Neural cell (in vitro differentiated cells): ENCODE measurements around the gene ZCCHC14. TPM values are rescaled to one million over a fixed set of nuclear protein-coding genes. Genes with fewer than 3 reads are reported as not detected.

ENCODE experiments used
- H2AFZ ChIP-seq: fragments of 200-600, 300-800 bp; sonication (generic), shearing (Covaris generic); 2 replicates; pipeline ENCODE4 v1.6.0; 2014; ENCODE audit warnings: low read depth, mild to moderate bottlenecking, antibody characterized with exemption, low read length, moderate library complexity
- H3F3A ChIP-seq: fragments of 200-600 bp; shearing (Covaris generic); 2 replicates; pipeline ENCODE4 v1.6.1; 2016; ENCODE audit warnings: mild to moderate bottlenecking, moderate library complexity, mixed read lengths, antibody characterized with exemption, low read length; ENCODE audit not compliant: insufficient read depth, poor library complexity, severe bottlenecking
- H3K27ac ChIP-seq: fragments of 200-600, 300-800 bp; sonication (generic), shearing (Covaris generic); 2 replicates; pipeline ENCODE4 v1.5.1; 2014; ENCODE audit warnings: mild to moderate bottlenecking, low read length, moderate library complexity
- H3K27me3 ChIP-seq: fragments of 300-800, 200-600 bp; sonication (generic), shearing (Covaris generic); 2 replicates; pipeline ENCODE4 v1.6.0; 2014; ENCODE audit warnings: mild to moderate bottlenecking, low read depth, low read length, moderate library complexity; ENCODE audit not compliant: insufficient read depth
- H3K36me3 ChIP-seq: fragments of 300-800, 200-600 bp; sonication (generic), shearing (Covaris generic); 2 replicates; pipeline ENCODE4 v1.5.1; 2014; ENCODE audit warnings: mild to moderate bottlenecking, antibody characterized with exemption, low read length, moderate library complexity; ENCODE audit not compliant: insufficient read depth
- H3K4me2 ChIP-seq: fragments of 300-800, 200-600 bp; sonication (generic), shearing (Covaris generic); 2 replicates; pipeline ENCODE4 v1.6.0; 2014; ENCODE audit warnings: mild to moderate bottlenecking, low read length
- H3K4me3 ChIP-seq: fragments of 300-800, 200-600 bp; sonication (generic), shearing (Covaris generic); 2 replicates; pipeline ENCODE4 v1.5.1; 2014; ENCODE audit warnings: mild to moderate bottlenecking, low read length, moderate library complexity
- H3K79me2 ChIP-seq: fragments of 200-600 bp; shearing (Covaris generic); replicated peaks from 2 replicates; pipeline ENCODE4 v1.6.0; 2014; ENCODE audit warnings: mild to moderate bottlenecking, low read length, moderate library complexity; ENCODE audit not compliant: insufficient read depth
- H3K9ac ChIP-seq: fragments of 300-800, 200-600 bp; sonication (generic), shearing (Covaris generic); 2 replicates; pipeline ENCODE4 v1.6.1; 2016; ENCODE audit warnings: mild to moderate bottlenecking, low read length, mixed read lengths
- H3K9me2 ChIP-seq: fragments of 200-600 bp; shearing (Covaris generic); 2 replicates; pipeline ENCODE4 v1.6.1; 2016; ENCODE audit warnings: mild to moderate bottlenecking, low read length, mixed read lengths; ENCODE audit not compliant: insufficient read depth
- H3K9me3 ChIP-seq: fragments of 200-600, 300-800 bp; sonication (generic), shearing (Covaris generic); 2 replicates; pipeline ENCODE4 v1.6.1; 2016; ENCODE audit warnings: mild to moderate bottlenecking, mixed run types, low read length, moderate library complexity, mixed read lengths
- H4K20me1 ChIP-seq: fragments of 200-600 bp; shearing (Covaris generic); 2 replicates; pipeline ENCODE4 v1.6.1; 2016; ENCODE audit warnings: mild to moderate bottlenecking, mixed run types; ENCODE audit not compliant: insufficient read depth
- CTCF ChIP-seq: fragments of 450-650 bp; IDR thresholded peaks from 2 replicates; pipeline ENCODE4 v1.5.1; 2014; ENCODE audit warnings: antibody characterized with exemption, mild to moderate bottlenecking, moderate library complexity; ENCODE audit not compliant: poor library complexity, severe bottlenecking
- EP300 ChIP-seq: fragments of 450-650 bp; conservative IDR thresholded peaks from 2 replicates; pipeline ENCODE4 v1.6.1; 2014; ENCODE audit warnings: antibody characterized with exemption, mild to moderate bottlenecking, moderate library complexity; ENCODE audit not compliant: poor library complexity, severe bottlenecking
- EZH2 ChIP-seq: fragments of 200-600, 300-800 bp; shearing (Covaris generic), sonication (generic); IDR thresholded peaks from 2 replicates; pipeline ENCODE4 v1.6.1; 2014; ENCODE audit warnings: antibody characterized with exemption, low read length, borderline replicate concordance, mild to moderate bottlenecking; ENCODE audit not compliant: insufficient read depth, poor library complexity, severe bottlenecking
- MXI1 ChIP-seq: fragments of 450-650 bp; conservative IDR thresholded peaks from 2 replicates; pipeline ENCODE4 v1.6.1; 2014; ENCODE audit warnings: antibody characterized with exemption, mild to moderate bottlenecking; ENCODE audit not compliant: poor library complexity, severe bottlenecking
- POLR2AphosphoS5 ChIP-seq: IDR thresholded peaks from 2 replicates; pipeline ENCODE4 v1.6.1; 2012
- RAD21 ChIP-seq: fragments of 450-650 bp; conservative IDR thresholded peaks from 2 replicates; pipeline ENCODE4 v1.6.1; 2014; ENCODE audit warnings: antibody characterized with exemption, mild to moderate bottlenecking, moderate library complexity
- REST ChIP-seq: IDR thresholded peaks from 2 replicates; pipeline ENCODE4 v1.6.1; 2012; ENCODE audit warnings: borderline replicate concordance
- SMC3 ChIP-seq: fragments of 450-650 bp; conservative IDR thresholded peaks from 2 replicates; pipeline ENCODE4 v1.6.1; 2014; ENCODE audit warnings: antibody characterized with exemption, mild to moderate bottlenecking, moderate library complexity; ENCODE audit not compliant: poor library complexity
- TAF1 ChIP-seq: IDR thresholded peaks from 2 replicates; pipeline ENCODE4 v1.6.1; 2012; ENCODE audit warnings: low read depth
- polyA plus RNA-seq: library from polyadenylated mRNA; depleted of rRNA; stranded (reverse); fragments of >200 nt; gene quantifications from 2 replicates; pipeline ENCODE4 v1.2.3, GENCODE V29; 2014

The ZCCHC14 gene
- polyA plus RNA-seq, 1 donor from 2014 or later, result 22.1 TPM

GRCh38 chr16:87463722-87464690, 28.8 kb downstream of the ZCCHC14 start:
- Histone ChIP-seq H4K20me1 (peaks cover 9% of the 10 kb centered on the region), H3K27ac (no peak overlapping the region), H3K79me2 (peaks cover 28% of the 10 kb centered on the region)

More at GRCh38 chr16:87463722-87464690, 28.8 kb downstream of the ZCCHC14 start:
- Histone ChIP-seq H3K4me2 (no peak overlapping the region), H3K9ac (no peak overlapping the region), H3K4me3 (no peak overlapping the region), H3K9me2 (no peaks in the 10 kb centered on the region), H3K9me3 (no peaks in the 10 kb centered on the region), H3F3A (no peaks in the 10 kb centered on the region), H3K27me3 (no peaks in the 10 kb centered on the region), H2AFZ (no peak overlapping the region), H3K36me3 (no peaks in the 10 kb centered on the region)
- TF ChIP-seq SMC3 (no peak), EP300 (no peak), CTCF (no peak), POLR2AphosphoS5 (no peak), REST (no peak), MXI1 (no peak), EZH2 (no peak), RAD21 (no peak), TAF1 (no peak)
